Astrocyte (in vitro differentiated cells and primary cell): ENCODE measurements around the gene CCDC87.

ENCODE experiments used
- EZH2 ChIP-seq: IDR thresholded peaks from 2 replicates; pipeline ENCODE4 v1.6.1; 2012; ENCODE audit warnings: mild to moderate bottlenecking, low read length, inconsistent platforms; ENCODE audit not compliant: insufficient read depth
- TF ChIP-seq, protein P1 (sequence below): IDR thresholded peaks from 2 replicates; pipeline ENCODE4 v1.5.1; 2011; ENCODE audit warnings: low read depth, mild to moderate bottlenecking, inconsistent platforms, low read length, moderate library complexity; ENCODE audit not compliant: insufficient read depth

DNA sequence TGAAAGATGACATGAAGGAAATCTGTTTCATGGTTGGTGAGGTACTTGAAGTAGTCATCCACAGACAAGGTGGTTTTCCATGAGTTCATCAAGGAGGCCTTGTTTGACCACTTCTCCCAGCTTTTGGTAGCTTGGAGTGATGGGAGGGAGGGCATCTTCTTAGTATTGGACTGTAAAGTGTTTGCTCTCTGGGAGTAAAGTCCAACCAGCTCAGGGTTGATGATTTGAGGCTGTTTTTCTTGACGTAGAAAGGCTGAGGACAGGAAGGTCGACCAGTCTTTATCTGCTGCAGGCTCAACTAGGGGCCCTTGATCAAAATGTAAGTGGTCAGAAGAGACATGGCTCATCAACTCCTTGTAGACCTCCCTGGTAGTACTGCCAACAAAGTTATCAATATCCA, 1.7 kb downstream of the CCDC87 start:
- TF ChIP-seq, protein P1, sequence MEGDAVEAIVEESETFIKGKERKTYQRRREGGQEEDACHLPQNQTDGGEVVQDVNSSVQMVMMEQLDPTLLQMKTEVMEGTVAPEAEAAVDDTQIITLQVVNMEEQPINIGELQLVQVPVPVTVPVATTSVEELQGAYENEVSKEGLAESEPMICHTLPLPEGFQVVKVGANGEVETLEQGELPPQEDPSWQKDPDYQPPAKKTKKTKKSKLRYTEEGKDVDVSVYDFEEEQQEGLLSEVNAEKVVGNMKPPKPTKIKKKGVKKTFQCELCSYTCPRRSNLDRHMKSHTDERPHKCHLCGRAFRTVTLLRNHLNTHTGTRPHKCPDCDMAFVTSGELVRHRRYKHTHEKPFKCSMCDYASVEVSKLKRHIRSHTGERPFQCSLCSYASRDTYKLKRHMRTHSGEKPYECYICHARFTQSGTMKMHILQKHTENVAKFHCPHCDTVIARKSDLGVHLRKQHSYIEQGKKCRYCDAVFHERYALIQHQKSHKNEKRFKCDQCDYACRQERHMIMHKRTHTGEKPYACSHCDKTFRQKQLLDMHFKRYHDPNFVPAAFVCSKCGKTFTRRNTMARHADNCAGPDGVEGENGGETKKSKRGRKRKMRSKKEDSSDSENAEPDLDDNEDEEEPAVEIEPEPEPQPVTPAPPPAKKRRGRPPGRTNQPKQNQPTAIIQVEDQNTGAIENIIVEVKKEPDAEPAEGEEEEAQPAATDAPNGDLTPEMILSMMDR, result no peak
- no peak for TF ChIP-seq EZH2
